ENCODE measurements around the gene CYTIP.
"Not testable (repeated sequence)": the region's sequence is repeated elsewhere in the genome, so short reads cannot be mapped to it uniquely, and the experiment has no call there.

The CYTIP gene

DNA sequence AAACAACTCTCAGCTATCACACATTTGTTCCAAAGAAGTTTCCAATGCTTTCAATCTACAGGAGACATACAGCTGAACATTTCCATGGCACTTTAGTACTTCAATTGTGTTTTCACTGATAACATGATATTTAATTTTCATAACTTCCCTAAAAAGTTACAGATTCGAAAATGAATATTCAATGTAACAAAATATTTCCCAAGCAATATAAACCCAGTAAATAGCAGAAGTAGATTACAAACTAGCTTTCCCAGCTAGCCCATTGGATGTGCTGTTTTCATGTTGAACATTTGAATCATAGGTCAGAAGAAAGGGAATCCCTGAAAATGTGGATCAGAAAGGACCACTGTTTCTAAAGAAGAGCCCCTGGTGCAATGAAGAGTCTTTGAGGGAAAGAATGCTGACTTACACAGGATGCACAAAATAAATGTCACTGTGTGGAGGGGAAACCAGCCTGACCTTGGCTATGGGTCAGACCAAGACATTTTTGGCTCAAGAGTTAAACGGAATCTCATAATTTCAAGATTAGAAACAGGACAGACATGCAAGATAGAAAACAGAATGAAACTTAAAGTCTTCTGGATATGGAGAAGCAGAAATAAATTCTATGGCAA is 22.5 kb downstream of the CYTIP start:
- no peak for FAIRE-seq

DNA sequence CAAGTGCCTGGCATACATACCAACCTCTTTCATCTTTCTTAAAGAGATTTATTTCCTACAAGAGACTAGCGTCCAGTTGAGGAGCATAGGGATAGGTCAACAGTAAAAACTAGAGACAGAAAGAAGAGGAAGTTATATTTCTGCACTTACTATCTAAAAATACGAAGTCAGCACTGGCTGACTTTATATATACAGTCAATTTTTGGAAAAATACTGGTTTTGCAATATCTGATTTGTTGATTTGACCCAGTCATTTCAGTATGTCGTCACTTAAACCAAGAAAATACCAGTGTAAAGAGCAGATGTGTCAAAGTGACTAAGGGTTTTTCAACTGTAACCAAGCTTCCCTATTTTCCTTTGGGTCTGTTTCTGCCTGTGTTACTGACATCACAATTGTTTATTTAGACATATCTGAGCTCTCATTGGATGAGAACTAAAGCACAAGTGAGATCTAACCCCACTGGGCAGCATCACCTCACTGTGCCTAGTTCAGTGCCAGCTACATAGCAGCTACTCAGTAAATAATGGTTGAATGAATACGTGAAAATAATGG is 23.0 kb downstream of the CYTIP start:
- no peak for FAIRE-seq

DNA sequence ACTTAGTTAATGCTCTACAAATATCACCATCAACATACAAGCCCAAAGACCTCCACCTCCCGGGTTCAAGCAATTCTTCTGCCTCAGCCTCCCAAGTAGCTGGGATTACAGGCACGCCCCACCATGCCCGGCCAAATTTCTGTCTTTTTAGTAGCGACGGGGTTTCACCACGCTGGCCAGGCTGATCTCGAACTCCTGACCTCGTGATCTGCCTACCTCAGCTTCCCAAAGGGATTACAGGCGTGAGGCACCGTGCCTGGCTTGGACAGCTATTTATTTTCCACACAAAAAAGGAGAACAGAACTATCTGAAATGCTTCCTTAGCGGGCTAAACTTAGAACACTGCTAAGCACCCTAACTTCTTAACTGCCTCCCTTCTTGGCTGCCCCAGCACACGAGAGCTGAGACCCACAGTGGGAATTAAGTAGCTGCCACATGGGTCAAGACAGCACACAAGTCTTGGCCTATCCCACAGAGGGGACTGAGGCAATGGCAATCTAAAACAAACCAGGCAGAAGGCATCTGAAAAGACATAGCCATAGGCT is 24.8 kb downstream of the CYTIP start:
- no peak for FAIRE-seq

DNA sequence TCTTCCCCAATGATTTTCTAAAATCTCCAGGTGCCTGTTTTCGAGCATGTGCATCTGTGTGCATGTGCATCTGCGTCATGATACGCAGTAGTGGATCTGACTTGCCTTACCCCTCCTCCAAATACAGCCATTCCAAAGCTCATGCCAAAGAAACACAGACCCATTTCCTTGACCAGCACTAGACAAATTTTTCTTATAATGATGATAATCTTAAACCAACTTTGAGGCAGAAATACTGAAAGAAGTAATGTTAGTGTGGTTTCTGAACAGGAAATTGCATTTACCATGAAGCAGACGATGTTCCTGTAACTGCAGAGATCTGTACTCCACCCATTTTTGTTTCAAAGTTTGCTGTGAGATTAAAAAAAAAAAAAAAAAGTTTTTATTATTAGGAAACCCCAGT is 25.6 kb downstream of the CYTIP start:
- no peak for FAIRE-seq

DNA sequence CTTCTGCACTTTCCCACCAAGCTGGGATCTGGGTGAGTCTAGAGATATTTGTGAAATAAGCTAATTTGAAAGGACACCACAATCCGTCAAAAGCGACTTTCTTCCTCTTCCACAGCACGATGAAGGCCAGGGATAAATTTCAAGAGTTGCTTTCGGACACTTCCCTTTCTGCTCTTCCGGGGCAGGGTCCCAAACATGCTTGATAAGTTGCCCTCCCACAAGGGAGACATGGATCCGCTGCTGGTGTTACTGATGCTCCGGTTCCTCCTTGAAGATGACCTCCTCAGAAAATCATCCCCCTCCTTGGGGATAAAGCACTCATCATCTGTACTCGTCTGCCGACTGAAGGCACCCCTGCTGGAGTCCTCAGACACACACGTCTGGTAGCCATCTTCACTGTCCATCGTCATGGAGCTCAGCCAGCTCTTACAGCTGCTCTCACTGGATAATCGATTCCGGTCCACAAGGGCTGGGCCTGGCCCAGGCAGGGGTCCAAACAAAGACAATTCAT is 28.2 kb downstream of the CYTIP start:
- FAIRE-seq = no peak

DNA sequence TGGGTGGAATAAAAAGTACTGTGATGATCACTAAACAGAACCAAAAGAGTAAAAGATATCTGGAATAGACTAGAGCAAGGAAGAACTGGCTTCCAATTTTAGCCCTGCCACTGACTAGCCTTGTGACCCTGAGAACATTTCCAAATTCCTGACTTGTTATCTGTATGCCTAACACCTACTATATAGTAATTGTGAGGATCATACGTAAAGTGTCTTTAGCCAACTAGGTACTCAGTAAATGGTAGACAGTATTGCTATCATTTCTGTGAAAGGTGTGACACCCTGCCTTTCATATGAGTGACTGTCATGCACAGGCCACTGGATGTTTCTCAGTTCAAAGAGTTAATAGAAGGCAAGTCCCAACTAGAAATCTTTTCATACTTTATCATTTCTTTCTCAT is 29.8 kb downstream of the CYTIP start:
- no peak for FAIRE-seq

DNA sequence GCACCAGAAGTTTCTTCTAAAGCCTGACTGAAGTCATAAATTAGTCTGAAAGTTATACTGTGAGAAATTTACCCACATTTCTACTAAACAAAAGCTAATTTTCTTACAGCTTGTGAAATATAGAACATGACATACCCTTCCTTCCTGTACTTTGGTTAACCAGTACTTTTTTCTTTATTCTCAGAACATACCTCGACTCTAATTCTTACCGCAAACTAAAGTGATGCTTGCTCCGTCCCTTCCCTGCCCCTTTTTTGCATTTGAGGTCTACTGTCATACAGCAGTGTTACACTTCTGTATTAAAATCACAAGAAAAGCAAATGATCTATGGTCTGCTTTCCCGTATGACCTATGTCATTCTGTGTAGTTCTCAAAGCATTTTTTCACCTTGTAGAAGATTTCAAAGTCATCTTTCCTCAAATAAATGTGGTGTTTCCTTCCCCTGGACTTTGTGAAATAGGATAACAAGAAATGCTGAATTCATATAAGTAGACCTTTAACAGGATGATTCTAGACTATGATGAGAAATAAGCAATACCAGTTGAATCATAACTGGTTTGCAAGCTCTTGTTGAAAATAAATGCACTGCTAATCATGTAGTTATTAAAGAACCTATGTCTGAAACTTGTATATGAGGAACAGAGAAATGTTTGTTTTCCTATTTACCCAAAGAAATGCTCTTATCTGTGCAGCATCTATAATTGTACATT is 30.4 kb downstream of the CYTIP start:
- FAIRE-seq = no peak

DNA sequence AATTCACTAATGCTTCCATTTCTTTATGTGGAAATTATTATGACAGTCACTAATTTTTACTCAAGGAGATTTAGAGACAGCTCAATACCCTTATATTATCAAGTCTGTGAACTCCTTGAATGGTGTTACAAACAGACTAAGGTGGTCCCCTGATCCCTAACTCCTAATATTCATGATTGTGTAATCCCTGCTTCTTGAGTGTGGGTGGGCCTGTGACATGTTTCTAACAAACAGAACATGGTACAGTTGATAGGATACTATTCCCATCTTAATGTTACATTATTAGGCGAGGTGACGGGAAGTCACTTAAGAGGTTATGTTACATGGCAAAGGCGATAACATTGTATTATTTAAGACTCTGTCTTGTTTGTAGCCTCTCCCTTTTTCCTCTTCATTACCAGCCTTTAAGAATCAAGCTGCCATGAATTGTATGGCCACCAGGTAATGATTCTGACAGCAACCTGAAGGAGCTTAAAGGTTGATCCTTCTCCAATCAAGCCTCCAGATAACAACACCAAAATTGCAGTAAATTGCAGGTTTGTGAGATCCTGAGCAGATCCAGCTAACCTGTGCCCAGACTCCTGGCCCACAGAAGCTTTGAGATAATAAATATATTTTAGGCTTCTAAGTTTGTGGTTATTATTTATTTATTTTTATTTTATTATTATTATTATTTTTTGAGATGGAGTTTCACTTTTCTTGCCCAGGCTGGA is 32.1 kb downstream of the CYTIP start:
- FAIRE-seq = no peak

DNA sequence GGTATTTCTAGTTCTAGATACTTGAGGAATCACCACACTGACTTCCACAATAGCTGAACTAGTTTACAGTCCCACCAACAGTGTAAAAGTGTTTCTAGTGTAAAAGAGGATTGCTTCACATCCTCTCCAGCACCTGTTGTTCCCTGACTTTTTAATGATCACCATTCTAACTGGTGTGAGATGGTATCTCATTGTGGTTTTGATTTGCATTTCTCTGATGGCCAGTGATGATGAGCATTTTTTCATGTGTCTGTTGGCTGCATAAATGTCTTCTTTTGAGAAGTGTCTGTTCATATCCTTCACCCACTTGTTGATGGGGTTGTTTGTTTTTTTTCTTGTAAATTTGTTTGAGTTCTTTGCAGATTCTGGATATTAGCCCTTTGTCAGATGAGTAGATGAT is 38.5 kb downstream of the CYTIP start:
- not testable (repeated sequence) for FAIRE-seq

DNA sequence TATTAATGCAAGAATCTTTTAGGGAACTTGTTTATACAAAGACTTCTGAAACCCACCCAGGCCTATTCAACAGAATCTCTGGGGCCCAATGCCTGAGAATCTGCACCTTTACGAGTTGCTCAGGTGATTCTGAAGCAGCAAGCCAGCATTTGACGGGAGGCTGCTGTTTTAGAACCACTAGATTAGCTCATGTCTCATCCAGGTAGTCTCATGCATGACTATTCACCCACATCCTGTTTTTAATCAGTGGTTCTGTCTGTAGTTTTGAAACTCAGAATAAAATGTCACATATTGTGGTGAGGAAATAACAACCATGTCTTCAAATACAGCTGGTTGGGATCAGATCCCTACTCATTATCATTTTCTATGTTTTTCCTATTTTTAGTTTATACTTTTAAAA is 39.5 kb downstream of the CYTIP start:
- no peak for FAIRE-seq

DNA sequence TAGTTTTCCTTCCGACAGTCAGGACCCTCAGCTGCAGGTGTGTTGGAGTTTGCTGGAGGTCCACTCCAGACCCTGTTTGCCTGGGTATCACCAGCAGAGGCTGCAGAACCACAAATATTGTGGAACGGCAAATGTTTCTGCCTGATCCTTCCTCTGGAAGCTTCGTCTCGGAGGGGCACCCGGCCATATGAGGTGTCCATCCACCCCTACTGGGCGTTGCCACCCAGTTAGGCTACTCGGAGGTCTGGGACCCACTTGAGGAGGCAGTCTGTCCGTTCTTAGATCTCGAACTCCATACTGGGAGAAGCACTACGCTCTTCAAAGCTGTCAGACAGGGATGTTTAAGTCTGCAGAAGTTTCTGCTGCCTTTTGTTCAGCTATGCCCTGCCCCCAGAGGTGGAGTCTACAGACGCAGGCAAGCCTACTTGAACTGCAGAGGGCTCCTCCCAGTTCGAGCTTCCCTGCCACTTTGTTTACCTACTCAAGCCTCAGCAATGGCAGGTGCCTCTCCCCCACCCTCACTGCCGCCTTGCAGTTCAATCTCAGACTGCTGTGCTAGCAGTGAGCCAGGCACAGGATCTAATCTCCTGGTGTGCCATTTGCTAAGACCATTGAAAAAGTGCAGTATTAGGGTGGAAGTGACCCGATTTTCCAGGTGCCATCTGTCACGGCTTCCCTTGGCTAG is 40.9 kb downstream of the CYTIP start:
- not testable (repeated sequence) for FAIRE-seq

DNA sequence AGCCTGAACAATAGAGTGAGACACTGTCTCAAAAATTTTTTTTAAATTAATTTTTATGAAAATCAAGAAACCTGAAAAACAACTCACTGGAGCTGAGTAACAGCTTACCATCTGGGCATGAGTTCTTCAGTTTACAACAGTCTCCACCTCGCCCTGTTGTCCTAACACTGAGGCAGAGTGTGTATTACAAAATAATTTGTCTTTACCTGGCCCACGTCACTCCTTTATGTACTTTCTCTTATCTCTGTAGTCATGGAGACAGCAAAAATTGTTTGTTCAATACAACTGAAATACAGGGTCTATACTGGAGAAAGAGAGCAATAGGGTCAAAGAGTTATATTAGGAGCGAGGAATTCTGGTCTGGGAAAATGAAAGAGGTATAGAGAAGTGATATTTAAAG is 48.1 kb downstream of the CYTIP start:
- FAIRE-seq = no peak

DNA sequence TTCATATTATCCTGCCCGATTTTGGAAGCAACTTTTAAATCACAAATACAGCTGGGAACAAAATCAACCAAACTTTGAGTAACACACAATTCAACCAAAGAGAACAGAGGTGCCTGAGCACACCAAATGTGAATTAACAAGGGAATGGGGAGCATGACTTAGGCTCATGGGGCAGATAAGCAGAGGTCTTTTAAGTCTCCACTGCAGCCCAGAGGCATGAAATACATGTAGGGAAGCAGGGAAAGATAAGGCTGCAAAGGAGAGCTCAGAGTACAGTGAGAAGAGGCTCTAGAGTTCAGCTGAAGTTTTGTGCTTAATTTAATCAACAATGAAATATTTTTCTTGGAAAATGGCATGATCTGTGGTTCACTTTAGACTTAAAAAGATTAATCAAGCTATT is 49.0 kb downstream of the CYTIP start:
- no peak for FAIRE-seq

DNA sequence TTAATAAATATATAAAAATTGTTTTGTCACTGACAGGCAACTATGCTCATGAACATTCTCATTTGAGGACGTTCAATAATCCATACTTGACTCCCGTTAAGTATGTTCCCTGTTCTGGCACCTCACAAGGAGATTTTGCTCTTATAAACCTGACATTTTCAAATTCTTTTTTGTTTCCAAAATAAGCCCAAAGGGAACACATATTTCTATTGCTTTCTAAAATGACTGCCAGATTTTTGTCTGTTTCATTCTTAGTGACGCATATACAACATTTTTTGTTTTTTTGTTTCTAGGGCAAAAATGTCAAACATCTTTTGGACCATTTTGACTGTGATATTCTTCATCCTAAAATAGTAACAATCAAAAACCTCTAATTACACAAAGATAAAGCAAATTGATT is 50.5 kb downstream of the CYTIP start:
- FAIRE-seq = no peak

DNA sequence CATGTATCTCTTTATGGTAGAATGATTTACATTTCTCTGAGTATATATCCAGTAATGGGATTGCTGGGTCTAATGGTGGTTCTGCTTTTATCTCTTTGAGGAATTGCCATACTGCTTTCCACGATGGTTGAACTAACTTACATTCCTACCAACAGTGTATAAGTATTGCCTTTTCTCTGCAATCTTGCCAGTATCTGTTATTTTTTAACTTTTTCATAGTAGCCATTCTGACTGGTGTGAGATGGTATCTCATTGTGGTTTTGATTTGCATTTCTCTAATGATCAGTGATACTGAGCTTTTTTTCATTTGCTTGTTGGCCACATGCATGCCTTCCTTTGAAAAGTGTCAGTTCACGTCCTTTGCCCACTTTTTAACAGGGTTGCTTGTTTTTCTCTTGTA is 55.1 kb downstream of the CYTIP start:
- no peak for FAIRE-seq

DNA sequence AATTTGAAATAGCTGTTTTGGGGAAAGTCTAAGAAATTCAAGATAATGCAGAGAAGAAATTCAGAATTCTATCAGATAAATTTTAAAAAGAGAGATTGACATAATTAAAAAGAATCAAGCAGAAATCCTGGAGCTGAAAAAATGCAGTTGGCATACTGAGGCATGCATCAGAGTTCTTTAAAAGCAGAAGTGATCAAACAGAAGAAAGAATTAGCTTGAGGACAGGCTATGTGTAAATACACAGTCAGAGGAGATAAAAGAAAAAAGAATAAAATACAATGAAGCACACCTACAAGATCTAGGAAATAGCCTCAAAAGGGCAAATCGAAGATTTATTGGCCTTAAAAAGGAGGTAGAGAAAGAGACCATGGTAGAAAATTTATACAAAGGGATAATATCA is 57.1 kb downstream of the CYTIP start:
- no peak for FAIRE-seq

DNA sequence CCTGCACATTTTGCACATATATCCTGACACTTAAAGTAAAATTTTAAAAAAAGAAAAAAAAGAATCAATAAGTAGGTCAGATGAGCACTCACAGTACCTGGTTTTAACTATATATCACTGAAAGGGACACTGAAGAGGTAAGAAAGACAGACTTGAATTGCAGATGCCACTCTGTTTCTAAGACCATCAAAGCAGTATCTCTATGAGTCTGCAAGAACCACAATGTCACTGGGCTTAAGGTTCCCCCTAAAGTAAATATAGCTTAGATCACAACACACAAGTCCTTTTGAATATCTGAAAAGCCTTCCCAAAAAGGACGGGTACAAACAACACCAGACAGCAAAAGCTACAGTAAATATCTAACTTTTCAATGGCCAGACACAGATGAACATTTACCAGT is 57.6 kb downstream of the CYTIP start:
- no peak for FAIRE-seq

DNA sequence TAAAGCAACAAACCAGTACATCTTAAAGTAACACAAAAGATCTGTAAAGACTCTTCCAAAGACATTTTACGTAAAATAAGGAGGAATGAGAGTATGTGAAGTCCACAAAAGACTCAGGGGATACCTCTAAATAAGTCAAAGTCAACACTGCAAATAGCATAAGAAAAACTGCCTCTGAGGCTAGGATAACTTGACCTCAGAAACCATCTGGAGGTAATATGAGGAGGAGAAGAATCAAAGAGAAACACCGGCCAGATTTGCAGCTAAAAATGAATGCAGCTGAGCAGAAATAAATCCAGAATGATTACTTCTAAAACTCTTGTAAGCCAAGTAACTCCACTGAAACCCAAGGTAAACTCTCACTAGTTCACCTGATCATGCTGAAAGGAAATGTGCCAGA is 66.0 kb downstream of the CYTIP start:
- FAIRE-seq = no peak

DNA sequence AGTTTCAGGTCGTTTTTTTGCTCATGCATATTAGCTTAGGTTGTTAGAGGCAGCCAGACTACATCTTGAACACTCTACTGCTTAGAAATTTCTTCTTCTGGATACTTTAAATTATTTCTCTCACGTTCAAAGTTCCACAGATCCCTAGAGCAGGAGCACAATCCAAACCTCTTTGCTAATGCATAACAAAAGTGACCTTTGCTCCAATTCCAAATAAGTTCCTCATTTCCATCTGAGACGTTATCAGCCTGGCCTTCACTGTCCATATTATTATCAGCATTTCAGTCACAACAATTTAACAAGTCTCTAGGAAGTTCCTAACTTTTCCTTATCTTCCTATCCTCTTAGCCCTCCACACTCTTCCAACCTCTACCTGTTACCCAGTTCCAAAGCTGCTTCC is 67.8 kb downstream of the CYTIP start:
- FAIRE-seq = no peak

DNA sequence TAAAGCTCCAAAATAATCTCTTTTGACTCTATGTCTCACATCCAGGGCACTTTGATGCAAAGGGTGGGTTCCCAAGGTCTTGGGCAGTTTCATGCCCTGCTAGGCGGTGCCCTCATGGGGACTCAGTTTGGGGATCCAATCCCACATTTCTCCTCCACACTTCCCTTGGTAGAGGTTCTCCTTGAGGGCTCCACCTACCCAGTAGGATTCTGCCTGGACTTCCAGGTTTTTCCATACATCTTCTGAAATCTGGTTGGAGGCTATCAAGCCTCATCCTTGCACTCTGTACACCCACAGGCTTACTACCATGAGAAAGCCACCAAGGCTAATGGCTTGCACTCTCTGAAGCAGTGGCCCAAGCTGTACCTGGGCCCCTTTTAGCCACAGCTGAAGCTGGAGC is 68.5 kb downstream of the CYTIP start:
- no peak for FAIRE-seq

DNA sequence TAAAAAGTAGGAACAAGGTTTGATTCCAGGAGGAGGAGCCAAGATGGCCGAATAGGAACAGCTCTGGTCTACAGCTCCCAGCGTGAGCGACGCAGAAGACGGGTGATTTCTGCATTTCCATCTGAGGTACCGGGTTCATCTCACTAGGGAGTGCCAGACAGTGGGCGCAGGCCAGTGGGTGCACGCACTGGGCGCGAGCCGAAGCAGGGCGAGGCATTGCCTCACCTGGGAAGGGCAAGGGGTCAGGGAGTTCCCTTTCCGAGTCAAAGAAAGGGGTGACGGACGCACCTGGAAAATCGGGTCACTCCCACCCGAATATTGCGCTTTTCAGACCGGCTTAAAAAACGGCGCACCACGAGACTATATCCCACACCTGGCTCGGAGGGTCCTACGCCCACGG is 75.4 kb downstream of the CYTIP start:
- not testable (repeated sequence) for FAIRE-seq

DNA sequence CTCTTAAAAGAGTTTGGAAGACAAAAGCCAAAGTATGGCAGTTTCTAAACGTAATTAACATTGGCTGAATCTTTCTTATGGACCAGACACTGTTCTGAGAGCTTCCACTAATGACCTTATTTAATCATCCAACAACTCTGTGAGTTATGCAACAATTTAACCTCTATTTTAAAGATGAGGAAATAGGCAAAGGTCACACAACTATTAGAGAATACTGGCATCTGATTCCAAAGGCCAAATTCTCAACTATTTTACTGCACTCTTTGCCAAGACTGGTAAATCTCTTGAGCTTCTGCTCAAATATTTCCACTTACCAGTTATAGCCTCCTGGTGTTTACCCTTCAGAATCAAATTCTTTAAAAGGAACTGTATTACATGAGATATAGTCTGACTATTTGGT is 76.2 kb downstream of the CYTIP start:
- no peak for FAIRE-seq

Measured in G401.6 (cell line).